Upper lobe of right lung (tissue), 1 donor: ENCODE results near the gene APBB2. TPM values are rescaled to one million over a fixed set of nuclear protein-coding genes. Genes with fewer than 3 reads are reported as not detected.
A peak's percentile ranks its signal among the peaks of the same experiment; 100 is the strongest.

ENCODE experiments used
- ATAC-seq: fragments of 200-7000 bp; cut with Tn5 transposase; one replicate; pipeline ENCODE4 v1.9.1; 2020; ENCODE audit warnings: mild to moderate bottlenecking, moderate library complexity
- DNase-seq: peaks from one replicate; pipeline ENCODE4 v3.0.0-alpha.2; 2020
- H3K27ac ChIP-seq: fragments of 200-600 bp; one replicate; pipeline ENCODE4 v1.8.0; 2022
- H3K27me3 ChIP-seq: fragments of 200-600 bp; one replicate; pipeline ENCODE4 v1.8.0; 2022; ENCODE audit warnings: mild to moderate bottlenecking
- H3K36me3 ChIP-seq: fragments of 200-600 bp; one replicate; pipeline ENCODE4 v1.8.0; 2022
- H3K4me1 ChIP-seq: fragments of 200-600 bp; one replicate; pipeline ENCODE4 v1.8.0; 2022
- H3K4me3 ChIP-seq: fragments of 200-600 bp; one replicate; pipeline ENCODE4 v1.8.0; 2022; ENCODE audit warnings: mild to moderate bottlenecking
- H3K9me3 ChIP-seq: fragments of 200-600 bp; one replicate; pipeline ENCODE4 v1.8.0; 2022
- CTCF ChIP-seq: fragments of 200-600 bp; IDR thresholded peaks from one replicate; pipeline ENCODE4 v1.8.0; 2022; ENCODE audit warnings: antibody characterized with exemption
- intact Hi-C: fragments of 100-400 bp; cut with DNase I; formaldehyde crosslinking; loops from one replicate; pipeline ENCODE4 v1.11.0; 2022
- total RNA-seq: library from RNA; stranded (reverse); fragmentation: NEBNext Ultra II Directional; extraction: Animal tissue kit (Norgen Biotek cat#: 25700); gene quantifications from one replicate; pipeline ENCODE4 v1.2.1, GENCODE V29; 2021
- donor health status: DM: no; HTN: yes; CAD: no; lungs with severe emphysema.

The APBB2 gene
- total RNA-seq, 1 donor from 2014 or later = 88.2 TPM

- peaks cover under 1% of the 10 kb centered on the region for H3K4me1 ChIP-seq
- H3K27ac ChIP-seq = no peak overlapping the region
- intact Hi-C loops = no loop called here
- no peak overlapping the region for H3K4me3 ChIP-seq
- DNase-seq = no peak
- no peak for TF ChIP-seq CTCF
- ATAC-seq = no peak
- H3K36me3 ChIP-seq = no peaks in the 10 kb centered on the region
- H3K27me3 ChIP-seq = no peaks in the 10 kb centered on the region
- H3K9me3 ChIP-seq = no peaks in the 10 kb centered on the region
Observed at GRCh38 chr4:40986375-40986774, 228.0 kb downstream of the APBB2 start.

- H3K9me3 ChIP-seq = no peaks in the 10 kb centered on the region
- H3K4me1 ChIP-seq = no peaks in the 10 kb centered on the region
- ATAC-seq (no peak), DNase-seq (no peak)
- intact Hi-C loops = no loop called here
- H3K36me3 ChIP-seq = no peaks in the 10 kb centered on the region
- no peak for TF ChIP-seq CTCF
- H3K4me3 ChIP-seq = no peak overlapping the region
- no peaks in the 10 kb centered on the region for H3K27me3 ChIP-seq
- H3K27ac ChIP-seq = no peak overlapping the region
Observed at GRCh38 chr4:40984051-40984450, 230.3 kb downstream of the APBB2 start.

GRCh38 chr4:40980318-40980883 is 233.9 kb downstream of the APBB2 start:
- intact Hi-C loops = no loop called here
- H3K27ac ChIP-seq = no peak overlapping the region
- H3K4me3 ChIP-seq = no peak overlapping the region
- ATAC-seq (peak; percentile 85), DNase-seq (no peak)
- H3K9me3 ChIP-seq = no peaks in the 10 kb centered on the region
- H3K27me3 ChIP-seq = no peaks in the 10 kb centered on the region
- TF ChIP-seq CTCF = peak; percentile 56
- peaks cover 4% of the 10 kb centered on the region for H3K4me1 ChIP-seq
- no peaks in the 10 kb centered on the region for H3K36me3 ChIP-seq

- H3K4me3 ChIP-seq = no peak overlapping the region
- DNase-seq (no peak), ATAC-seq (no peak)
- no peaks in the 10 kb centered on the region for H3K9me3 ChIP-seq
- H3K27ac ChIP-seq = no peak overlapping the region
- H3K27me3 ChIP-seq = no peaks in the 10 kb centered on the region
- intact Hi-C loops = loop anchor here (10.0 kb wide), 2 partner anchors 54 to 236 kb away; partner anchors contain the start of gene APBB2
- H3K36me3 ChIP-seq = no peaks in the 10 kb centered on the region
- peaks cover 4% of the 10 kb centered on the region for H3K4me1 ChIP-seq
- TF ChIP-seq CTCF = no peak
Observed at GRCh38 chr4:40978548-40978947, 235.8 kb downstream of the APBB2 start.

GRCh38 chr4:40976343-40976742 is 238.0 kb downstream of the APBB2 start:
- DNase-seq (no peak), ATAC-seq (peak; percentile 69)
- TF ChIP-seq CTCF = peak; percentile 78
- Histone ChIP-seq H3K27me3 (no peaks in the 10 kb centered on the region), H3K36me3 (no peaks in the 10 kb centered on the region), H3K4me3 (no peak overlapping the region), H3K9me3 (no peaks in the 10 kb centered on the region), H3K4me1 (peaks cover 4% of the 10 kb centered on the region), H3K27ac (no peak overlapping the region)
- intact Hi-C loops = loop anchor here (10.0 kb wide), 2 partner anchors 52 to 238 kb away; partner anchors contain the start of gene APBB2

DNA sequence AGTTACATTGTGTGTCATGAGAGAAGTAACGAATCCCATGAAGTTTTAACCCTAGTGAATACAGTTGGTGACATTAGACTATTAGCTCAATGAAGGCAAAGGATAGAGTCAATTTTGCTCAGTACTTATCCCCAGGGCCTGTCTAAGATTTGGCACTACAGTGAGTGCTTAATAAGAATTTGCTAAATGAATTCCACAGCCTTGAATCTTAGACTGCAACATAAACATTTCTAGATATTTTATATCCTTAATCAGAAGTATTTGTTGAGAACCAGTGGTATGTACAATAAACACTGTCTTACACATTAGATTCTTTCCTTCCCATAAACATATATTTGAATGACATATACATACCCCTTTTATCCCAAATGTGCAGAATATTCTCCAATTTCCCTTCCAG is 241.6 kb downstream of the APBB2 start:
- TF ChIP-seq CTCF = no peak
- H3K27ac ChIP-seq = no peak overlapping the region
- intact Hi-C loops = loop anchor here (10.0 kb wide), 2 partner anchors 48 to 242 kb away; partner anchors contain the start of gene APBB2
- no peaks in the 10 kb centered on the region for H3K36me3 ChIP-seq
- H3K9me3 ChIP-seq = no peaks in the 10 kb centered on the region
- ATAC-seq = no peak
- no peaks in the 10 kb centered on the region for H3K27me3 ChIP-seq
- H3K4me3 ChIP-seq = no peak overlapping the region
- peaks cover 4% of the 10 kb centered on the region for H3K4me1 ChIP-seq
- DNase-seq = no peak
